Measurements from ENCODE around the gene IFNAR1. TPM values are rescaled to one million over a fixed set of nuclear protein-coding genes. Genes with fewer than 3 reads are reported as not detected.

IFNAR1 gene
- total RNA-seq, 1 donor from 2014 or later, result 64.5 TPM

DNA sequence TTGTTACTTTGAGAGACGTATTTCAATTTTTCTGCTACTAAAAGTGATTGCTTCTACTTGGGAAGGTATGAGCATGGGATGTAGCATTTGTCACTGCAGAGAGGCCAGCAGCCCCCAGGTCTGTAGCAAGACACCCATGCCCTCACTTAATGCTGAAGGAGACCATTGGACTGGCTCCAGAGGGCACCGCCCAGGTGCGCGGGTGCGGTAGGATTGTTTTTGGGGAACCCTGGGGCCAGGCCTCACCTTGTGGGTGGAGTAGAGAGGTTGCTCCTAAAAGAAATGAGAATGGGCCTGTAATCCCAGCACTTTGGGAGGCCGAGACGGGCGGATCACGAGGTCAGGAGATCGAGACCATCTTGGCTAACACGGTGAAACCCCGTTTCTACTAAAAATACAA, 47.8 kb downstream of the IFNAR1 start:
- no peaks in the 10 kb centered on the region for H3K27me3 ChIP-seq (ENCODE audit: low read depth)
- no peak for DNase-seq
- H3K9me3 ChIP-seq, result peaks cover 10% of the 10 kb centered on the region
- ATAC-seq, result no peak
- TF ChIP-seq, protein P1, sequence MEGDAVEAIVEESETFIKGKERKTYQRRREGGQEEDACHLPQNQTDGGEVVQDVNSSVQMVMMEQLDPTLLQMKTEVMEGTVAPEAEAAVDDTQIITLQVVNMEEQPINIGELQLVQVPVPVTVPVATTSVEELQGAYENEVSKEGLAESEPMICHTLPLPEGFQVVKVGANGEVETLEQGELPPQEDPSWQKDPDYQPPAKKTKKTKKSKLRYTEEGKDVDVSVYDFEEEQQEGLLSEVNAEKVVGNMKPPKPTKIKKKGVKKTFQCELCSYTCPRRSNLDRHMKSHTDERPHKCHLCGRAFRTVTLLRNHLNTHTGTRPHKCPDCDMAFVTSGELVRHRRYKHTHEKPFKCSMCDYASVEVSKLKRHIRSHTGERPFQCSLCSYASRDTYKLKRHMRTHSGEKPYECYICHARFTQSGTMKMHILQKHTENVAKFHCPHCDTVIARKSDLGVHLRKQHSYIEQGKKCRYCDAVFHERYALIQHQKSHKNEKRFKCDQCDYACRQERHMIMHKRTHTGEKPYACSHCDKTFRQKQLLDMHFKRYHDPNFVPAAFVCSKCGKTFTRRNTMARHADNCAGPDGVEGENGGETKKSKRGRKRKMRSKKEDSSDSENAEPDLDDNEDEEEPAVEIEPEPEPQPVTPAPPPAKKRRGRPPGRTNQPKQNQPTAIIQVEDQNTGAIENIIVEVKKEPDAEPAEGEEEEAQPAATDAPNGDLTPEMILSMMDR (IDR thresholded peaks at IDR 0.05), result no peak
- H3K4me1 ChIP-seq, result peaks cover 22% of the 10 kb centered on the region
- H3K27ac ChIP-seq, result no peak overlapping the region
- H3K36me3 ChIP-seq, result no peaks in the 10 kb centered on the region
- H3K4me3 ChIP-seq, result no peak overlapping the region
- intact Hi-C loops (cut with DNase I), result no loop called here

DNA sequence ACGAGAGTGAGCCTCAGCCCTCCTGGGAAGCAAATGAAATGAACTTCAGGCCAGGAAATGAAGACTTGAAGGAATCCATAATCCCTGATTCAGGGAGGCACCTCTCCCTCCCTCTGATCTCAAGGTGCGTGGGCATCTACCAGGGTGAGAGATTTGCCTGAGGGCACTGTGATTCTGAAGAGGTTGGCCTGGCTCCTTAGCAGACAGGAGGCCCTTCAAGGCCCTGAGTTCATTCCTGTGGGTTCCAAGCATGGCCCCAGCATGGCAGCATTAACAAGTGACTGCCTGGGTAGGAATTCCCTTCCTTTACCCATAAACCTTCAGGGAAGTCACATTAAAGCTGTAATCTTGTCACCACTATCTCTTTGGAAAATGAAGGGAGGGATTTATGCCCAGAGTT, 48.7 kb downstream of the IFNAR1 start:
- DNase-seq, result no peak
- Histone ChIP-seq H3K27ac (peak overlapping the region; percentile 72), H3K9me3 (peaks cover 2% of the 10 kb centered on the region), H3K4me1 (peaks cover 22% of the 10 kb centered on the region), H3K36me3 (no peaks in the 10 kb centered on the region), H3K4me3 (no peak overlapping the region), H3K27me3 (ENCODE audit: low read depth) (no peaks in the 10 kb centered on the region)
- intact Hi-C loops (cut with DNase I), result no loop called here
- TF ChIP-seq, protein P1 (IDR thresholded peaks at IDR 0.05), result no peak
- ATAC-seq, result peak; percentile 72 to 80

DNA sequence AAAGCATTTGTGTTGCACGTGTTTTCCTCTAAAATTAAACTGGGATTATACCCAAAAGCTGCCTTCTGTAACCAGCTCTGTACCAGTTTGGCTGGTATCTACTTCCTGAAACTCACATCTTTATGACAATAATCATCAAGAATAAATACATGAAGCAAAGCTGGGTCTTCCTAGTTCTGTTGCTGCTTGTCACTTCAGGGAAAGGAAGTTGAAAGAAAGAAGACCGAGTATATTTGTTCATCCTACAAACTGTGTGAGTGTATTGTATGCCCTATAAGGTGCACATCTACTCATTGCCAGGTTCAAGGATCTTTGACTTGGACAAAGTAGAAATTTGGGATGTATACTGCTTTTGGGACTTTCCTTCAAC, 49.3 kb downstream of the IFNAR1 start:
- TF ChIP-seq, protein P1 (IDR thresholded peaks at IDR 0.05), result no peak
- DNase-seq (no peak), ATAC-seq (peak; percentile 11 to 40)
- Histone ChIP-seq H3K4me1 (peaks cover 22% of the 10 kb centered on the region), H3K9me3 (no peaks in the 10 kb centered on the region), H3K27ac (peak overlapping the region; percentile 72), H3K4me3 (no peak overlapping the region), H3K27me3 (ENCODE audit: low read depth) (no peaks in the 10 kb centered on the region), H3K36me3 (no peaks in the 10 kb centered on the region)
- intact Hi-C loops (cut with DNase I), result no loop called here

DNA sequence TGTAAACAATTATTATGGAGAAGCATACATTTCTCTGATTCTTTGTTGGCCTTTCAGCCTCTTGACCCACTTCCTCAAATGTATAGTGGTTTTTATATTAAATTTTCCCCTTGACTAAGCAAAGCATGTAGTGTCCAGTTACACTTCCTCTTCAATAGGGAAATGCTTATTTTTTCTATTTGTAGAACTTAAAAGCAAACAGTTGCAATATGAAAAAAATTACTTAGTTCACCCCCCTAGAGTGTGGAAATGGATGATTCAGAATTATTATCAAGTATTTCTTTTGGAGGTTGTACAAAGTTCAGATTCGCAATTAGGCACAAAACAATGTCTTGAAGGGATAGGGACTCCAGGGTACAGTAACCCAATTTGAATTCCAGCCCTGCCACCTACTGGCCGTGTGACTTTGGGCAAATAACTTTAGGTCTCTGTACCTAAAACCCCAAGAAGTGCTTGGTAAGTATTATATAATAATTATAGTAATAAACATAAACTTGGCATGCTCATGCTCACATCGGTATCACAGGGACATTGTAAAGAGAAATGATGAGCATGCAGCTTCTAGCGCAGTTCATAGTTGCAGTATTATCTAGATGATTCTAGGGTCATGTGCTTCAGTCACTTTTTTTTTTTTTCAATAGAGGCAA, 49.8 kb downstream of the IFNAR1 start:
- ATAC-seq (peak; percentile 81 to 87), DNase-seq (no peak)
- H3K4me1 ChIP-seq, result peaks cover 26% of the 10 kb centered on the region
- no peaks in the 10 kb centered on the region for H3K27me3 ChIP-seq (ENCODE audit: low read depth)
- H3K9me3 ChIP-seq, result no peaks in the 10 kb centered on the region
- H3K4me3 ChIP-seq, result no peak overlapping the region
- H3K27ac ChIP-seq, result peak overlapping the region; percentile 72
- TF ChIP-seq, protein P1 (IDR thresholded peaks at IDR 0.05), result peak; percentile 69
- H3K36me3 ChIP-seq, result no peaks in the 10 kb centered on the region
- intact Hi-C loops (cut with DNase I), result no loop called here

DNA sequence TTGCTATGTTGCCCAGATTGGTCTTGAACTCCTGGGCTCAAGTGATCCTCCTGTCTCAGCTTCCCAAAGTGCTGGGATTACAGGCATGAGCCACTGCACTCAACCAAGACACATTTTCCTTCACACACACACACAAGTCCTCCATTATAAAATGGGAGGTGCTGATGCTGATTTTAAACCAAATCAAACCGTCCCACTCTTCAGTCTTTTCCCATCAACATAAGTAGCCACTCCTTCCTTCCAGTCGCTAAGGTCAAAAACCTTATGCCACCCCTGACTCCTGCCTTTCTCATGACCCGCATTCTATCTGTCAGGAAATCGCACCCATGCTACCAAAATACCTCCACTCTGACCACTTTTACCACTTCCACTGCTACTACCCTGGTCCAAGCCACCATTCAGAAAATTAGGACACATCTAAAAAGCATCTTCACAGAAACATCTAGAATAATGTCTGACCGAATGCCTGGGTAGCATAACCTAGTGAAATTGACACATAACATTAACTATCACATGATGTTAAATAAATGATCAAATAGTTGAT, 50.4 kb downstream of the IFNAR1 start:
- Histone ChIP-seq H3K36me3 (no peaks in the 10 kb centered on the region), H3K27ac (peak overlapping the region; percentile 4), H3K27me3 (ENCODE audit: low read depth) (no peaks in the 10 kb centered on the region), H3K4me1 (peaks cover 32% of the 10 kb centered on the region), H3K4me3 (no peak overlapping the region), H3K9me3 (no peaks in the 10 kb centered on the region)
- DNase-seq, result no peak
- intact Hi-C loops (cut with DNase I), result no loop called here
- TF ChIP-seq, protein P1 (IDR thresholded peaks at IDR 0.05), result no peak
- ATAC-seq, result no peak

Measured in lower lobe of right lung (tissue), 2 donors.